K562 (cell line): ENCODE results near the gene RARRES2. TPM values are rescaled to one million over a fixed set of nuclear protein-coding genes. Genes with fewer than 3 reads are reported as not detected.

Source experiments
- ARID2 ChIP-seq: fragments of 450-650 bp; IDR thresholded peaks from 2 replicates; pipeline ENCODE4 v1.6.1; 2017; ENCODE audit warnings: antibody characterized with exemption, mild to moderate bottlenecking
- ELF2 ChIP-seq: fragments of 250-450 bp; sonication (Bioruptor Pico); IDR thresholded peaks from 2 replicates; pipeline ENCODE4 v1.5.0; 2021; ENCODE audit warnings: mild to moderate bottlenecking
- ESRRB ChIP-seq: fragments of 250-450 bp; sonication (Bioruptor Pico); IDR thresholded peaks from 2 replicates; pipeline ENCODE4 v1.5.0; 2020; ENCODE audit warnings: mild to moderate bottlenecking, moderate library complexity, borderline replicate concordance
- FOXK1 ChIP-seq: sonication (generic); formaldehyde crosslinking; IDR thresholded peaks from 2 replicates; pipeline ENCODE4 v1.8.0; 2022; ENCODE audit warnings: missing genetic modification reagents, mild to moderate bottlenecking, borderline replicate concordance
- MYC ChIP-seq, 2 experiments: fragments of 250-450 bp in 1 of 2; sonication (Bioruptor Pico) in 1 of 2; IDR thresholded peaks; 2 replicates each; pipeline versions ENCODE4 v1.5.1 to v1.6.1; 2012 to 2021; ENCODE audit warnings: low read depth in 2 of 2, borderline replicate concordance in 1 of 2, improper control_type of control experiment in 1 of 2, low read length in 1 of 2, mild to moderate bottlenecking in 1 of 2, moderate library complexity in 1 of 2
- NONO ChIP-seq, 2 experiments: fragments of 200-400 bp in 1 of 2; fragments of 450-650 bp in 1 of 2; formaldehyde crosslinking in 1 of 2; IDR thresholded peaks; 2 replicates each; pipeline ENCODE4 v1.6.1; 2017; ENCODE audit warnings: low read depth in 2 of 2, mild to moderate bottlenecking in 2 of 2, moderate library complexity in 2 of 2, low read length in 1 of 2
- PML ChIP-seq: IDR thresholded peaks from 2 replicates; pipeline ENCODE4 v1.6.1; 2012; ENCODE audit warnings: low read length, inconsistent platforms
- ZFX ChIP-seq: sonication (generic); formaldehyde crosslinking; IDR thresholded peaks from 2 replicates; pipeline ENCODE4 v1.8.0; 2022; ENCODE audit warnings: mild to moderate bottlenecking, missing genetic modification reagents, moderate library complexity
- ZNF175 ChIP-seq: fragments of 200-800 bp; sonication (Bioruptor generic); IDR thresholded peaks from 2 replicates; pipeline ENCODE4 v1.6.1; 2016; ENCODE audit warnings: low read depth, mild to moderate bottlenecking, missing genetic modification characterization, missing compliant biosample characterization
- polyA plus RNA-seq, 8 experiments: library from polyadenylated mRNA; depleted of rRNA in 4 of 8; stranded (reverse) in 5 of 8; unstranded in 3 of 8; fragments of >200 nt; fragmentation: Nextera tagmentation in 2 of 8; fragmentation: Illumina TruSeq in 1 of 8; extraction: Ambion mirVana in 2 of 8; extraction: Trizol in 1 of 8; gene quantifications; 2 replicates each; pipeline versions ENCODE4 v1.2.1 to v1.2.3, GENCODE V29; 2011 to 2014; ENCODE audit warnings: inconsistent platforms in 1 of 8, missing spikeins in 1 of 8
- total RNA-seq, 7 experiments: library from RNA; depleted of rRNA in 6 of 7; stranded (reverse); fragments of >200 nt in 6 of 7; fragmentation: Illumina TruSeq in 2 of 7; extraction: Trizol in 2 of 7; gene quantifications; 2 replicates each; pipeline versions ENCODE4 v1.2.1 to v1.2.3, GENCODE V29; 2011 to 2021; ENCODE audit warnings: low replicate concordance in 1 of 7
- TF ChIP-seq, protein P1 (sequence below), 2 experiments: fragments of 450-650 bp; IDR thresholded peaks; 2 replicates each; pipeline ENCODE4 v1.6.1; 2016; ENCODE audit warnings: mild to moderate bottlenecking in 2 of 2, borderline replicate concordance in 1 of 2, low read depth in 1 of 2, moderate library complexity in 1 of 2
- TF ChIP-seq, protein P2 (sequence below): sonication (generic); formaldehyde crosslinking; IDR thresholded peaks from 2 replicates; pipeline ENCODE4 v1.8.0; 2022; ENCODE audit warnings: mild to moderate bottlenecking, missing genetic modification reagents, borderline replicate concordance
- TF ChIP-seq, protein P3 (sequence below): sonication (generic); formaldehyde crosslinking; IDR thresholded peaks from 2 replicates; pipeline ENCODE4 v1.9.0; 2022; ENCODE audit warnings: mild to moderate bottlenecking, missing genetic modification reagents
- TF ChIP-seq, protein P4 (sequence below): fragments of 450-650 bp; IDR thresholded peaks from 2 replicates; pipeline ENCODE4 v1.6.1; 2018; ENCODE audit warnings: mild to moderate bottlenecking, low read depth; ENCODE audit not compliant: partially characterized antibody

The RARRES2 gene
- total and polyA plus RNA-seq, 9 of the 15 experiments (the other 6 are each of a cell fraction or from before 2014, with no cell fraction given): 0.11 to 1.7 (median 0.23) TPM; not detected in 6

DNA sequence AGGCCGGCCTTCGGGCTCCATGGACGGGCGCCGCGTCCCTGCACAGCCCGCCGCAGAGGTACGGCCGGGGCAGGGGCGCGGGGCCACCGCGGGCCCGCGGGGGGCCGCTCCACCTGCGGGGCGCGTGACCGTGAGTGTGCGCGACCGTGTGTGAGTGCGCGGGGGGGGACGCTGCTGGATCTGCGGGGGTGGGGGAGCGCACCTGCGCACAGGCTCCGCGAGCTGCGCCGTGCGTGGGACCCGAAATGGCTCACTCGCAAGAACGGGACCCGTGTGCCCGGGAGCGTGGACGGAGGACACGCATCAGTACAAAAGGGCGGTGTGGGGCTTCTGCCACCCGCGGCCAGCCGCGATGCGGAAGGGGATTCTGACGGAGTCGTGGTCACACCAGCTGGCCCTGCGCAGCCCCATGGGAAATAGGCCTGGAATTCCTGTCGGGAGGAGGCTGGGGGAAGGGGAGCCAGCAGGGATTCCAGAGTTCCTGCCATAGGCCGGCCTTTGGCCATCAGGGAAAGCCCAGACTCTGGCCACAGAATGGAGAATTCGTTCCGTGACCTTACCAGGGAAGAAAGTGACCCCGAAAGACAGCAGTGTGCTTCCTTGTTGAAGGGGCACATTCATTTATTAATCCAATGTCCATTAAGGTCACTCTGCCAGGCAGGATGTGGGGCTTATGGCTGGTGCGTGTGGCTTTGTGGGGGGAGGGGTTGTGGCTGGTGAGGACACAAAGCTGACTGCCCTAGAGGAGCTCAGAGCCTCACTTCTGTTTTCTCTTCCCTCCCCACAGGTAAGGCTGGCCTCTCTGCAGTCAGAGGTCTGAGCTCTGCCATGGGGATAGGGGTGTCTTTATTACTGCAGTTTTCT lies 27.7 kb upstream of the RARRES2 start (continued):
- TF ChIP-seq, protein P1, sequence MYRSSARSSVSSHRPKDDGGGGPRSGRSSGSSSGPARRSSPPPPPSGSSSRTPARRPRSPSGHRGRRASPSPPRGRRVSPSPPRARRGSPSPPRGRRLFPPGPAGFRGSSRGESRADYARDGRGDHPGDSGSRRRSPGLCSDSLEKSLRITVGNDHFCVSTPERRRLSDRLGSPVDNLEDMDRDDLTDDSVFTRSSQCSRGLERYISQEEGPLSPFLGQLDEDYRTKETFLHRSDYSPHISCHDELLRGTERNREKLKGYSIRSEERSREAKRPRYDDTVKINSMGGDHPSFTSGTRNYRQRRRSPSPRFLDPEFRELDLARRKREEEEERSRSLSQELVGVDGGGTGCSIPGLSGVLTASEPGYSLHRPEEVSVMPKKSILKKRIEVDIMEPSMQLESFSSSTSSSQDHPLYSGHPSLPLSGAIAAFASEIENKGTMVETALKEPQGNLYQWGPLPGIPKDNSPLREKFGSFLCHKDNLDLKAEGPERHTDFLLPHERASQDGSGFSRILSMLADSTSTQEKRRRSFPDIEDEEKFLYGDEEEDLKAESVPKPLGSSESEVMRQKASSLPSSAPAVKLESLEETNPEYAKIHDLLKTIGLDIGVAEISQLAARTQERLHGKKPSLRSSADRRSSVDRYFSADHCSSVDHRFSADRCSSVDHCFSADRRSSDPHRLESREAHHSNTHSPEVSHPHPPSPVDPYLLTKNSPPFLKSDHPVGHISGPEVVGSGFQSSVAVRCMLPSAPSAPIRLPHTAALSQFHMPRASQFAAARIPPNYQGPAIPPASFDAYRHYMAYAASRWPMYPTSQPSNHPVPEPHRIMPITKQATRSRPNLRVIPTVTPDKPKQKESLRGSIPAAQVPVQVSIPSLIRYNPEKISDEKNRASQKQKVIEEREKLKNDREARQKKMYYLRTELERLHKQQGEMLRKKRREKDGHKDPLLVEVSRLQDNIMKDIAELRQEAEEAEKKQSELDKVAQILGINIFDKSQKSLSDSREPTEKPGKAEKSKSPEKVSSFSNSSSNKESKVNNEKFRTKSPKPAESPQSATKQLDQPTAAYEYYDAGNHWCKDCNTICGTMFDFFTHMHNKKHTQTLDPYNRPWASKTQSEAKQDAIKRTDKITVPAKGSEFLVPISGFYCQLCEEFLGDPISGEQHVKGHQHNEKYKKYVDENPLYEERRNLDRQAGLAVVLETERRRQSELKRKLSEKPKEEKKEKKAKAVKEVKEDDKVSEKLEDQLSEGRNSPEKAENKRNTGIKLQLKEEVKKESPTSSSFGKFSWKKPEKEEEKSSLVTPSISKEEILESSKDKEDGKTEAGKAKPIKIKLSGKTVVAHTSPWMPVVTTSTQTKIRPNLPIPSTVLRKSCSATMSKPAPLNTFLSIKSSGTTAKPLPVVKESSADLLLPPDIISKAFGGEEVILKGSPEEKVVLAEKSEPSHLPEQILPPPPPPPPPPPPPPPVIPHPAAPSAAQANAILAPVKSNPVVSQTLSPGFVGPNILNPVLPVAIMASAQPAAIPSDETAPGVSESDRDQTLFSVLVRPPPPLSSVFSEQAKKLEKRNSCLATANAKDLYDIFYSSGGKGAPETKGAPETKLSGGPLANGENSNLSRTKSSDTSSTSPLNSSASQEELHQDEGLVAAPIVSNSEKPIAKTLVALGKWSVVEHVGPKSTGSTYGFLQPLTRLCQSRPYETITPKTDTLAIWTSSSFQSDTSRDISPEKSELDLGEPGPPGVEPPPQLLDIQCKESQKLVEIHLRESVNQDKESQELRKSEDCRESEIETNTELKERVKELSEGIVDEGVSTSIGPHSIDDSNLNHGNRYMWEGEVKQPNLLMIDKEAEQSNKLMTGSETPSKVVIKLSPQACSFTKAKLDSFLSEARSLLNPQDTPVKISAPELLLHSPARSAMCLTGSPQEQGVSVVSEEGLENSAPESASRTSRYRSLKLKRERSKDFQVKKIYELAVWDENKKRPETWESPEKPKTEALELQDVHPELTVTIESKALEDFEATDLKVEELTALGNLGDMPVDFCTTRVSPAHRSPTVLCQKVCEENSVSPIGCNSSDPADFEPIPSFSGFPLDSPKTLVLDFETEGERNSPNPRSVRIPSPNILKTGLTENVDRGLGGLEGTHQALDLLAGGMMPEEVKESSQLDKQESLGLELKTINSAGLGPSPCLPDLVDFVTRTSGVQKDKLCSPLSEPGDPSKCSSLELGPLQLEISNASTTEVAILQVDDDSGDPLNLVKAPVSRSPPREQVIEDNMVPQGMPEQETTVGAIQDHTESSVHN (IDR thresholded peaks at IDR 0.05; ENCODE audit: borderline replicate concordance in 1 of 2, low read depth in 1 of 2): no peak
- TF ChIP-seq ELF2 (CRISPR knock-in tag) (peak; percentile 61; the same call in 1 of the 2 replicates), FOXK1 (CRISPR knock-in tag) (peak; percentile 95; the same call in 1 of the 2 replicates), ARID2 (no peak), MYC (IDR thresholded peaks at IDR 0.05; ENCODE audit: low read depth, low read length) (no peak), MYC (CRISPR knock-in tag; IDR thresholded peaks at IDR 0.05; ENCODE audit: borderline replicate concordance, low read depth) (peak; percentile 93), NONO (IDR thresholded peaks at IDR 0.05; ENCODE audit: low read depth in 2 of 2, low read length in 1 of 2) (peak; percentile 50 to 81; a peak in 3 of 4 replicates), PML (peak; percentile 45), ZFX (no peak), ESRRB (CRISPR knock-in tag) (no peak), ZNF175 (CRISPR knock-in tag) (no peak)
- TF ChIP-seq, protein P2, sequence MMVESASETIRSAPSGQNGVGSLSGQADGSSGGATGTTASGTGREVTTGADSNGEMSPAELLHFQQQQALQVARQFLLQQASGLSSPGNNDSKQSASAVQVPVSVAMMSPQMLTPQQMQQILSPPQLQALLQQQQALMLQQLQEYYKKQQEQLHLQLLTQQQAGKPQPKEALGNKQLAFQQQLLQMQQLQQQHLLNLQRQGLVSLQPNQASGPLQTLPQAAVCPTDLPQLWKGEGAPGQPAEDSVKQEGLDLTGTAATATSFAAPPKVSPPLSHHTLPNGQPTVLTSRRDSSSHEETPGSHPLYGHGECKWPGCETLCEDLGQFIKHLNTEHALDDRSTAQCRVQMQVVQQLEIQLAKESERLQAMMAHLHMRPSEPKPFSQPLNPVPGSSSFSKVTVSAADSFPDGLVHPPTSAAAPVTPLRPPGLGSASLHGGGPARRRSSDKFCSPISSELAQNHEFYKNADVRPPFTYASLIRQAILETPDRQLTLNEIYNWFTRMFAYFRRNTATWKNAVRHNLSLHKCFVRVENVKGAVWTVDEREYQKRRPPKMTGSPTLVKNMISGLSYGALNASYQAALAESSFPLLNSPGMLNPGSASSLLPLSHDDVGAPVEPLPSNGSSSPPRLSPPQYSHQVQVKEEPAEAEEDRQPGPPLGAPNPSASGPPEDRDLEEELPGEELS: peak; percentile 90
- TF ChIP-seq, protein P3, sequence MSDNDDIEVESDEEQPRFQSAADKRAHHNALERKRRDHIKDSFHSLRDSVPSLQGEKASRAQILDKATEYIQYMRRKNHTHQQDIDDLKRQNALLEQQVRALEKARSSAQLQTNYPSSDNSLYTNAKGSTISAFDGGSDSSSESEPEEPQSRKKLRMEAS (CRISPR knock-in tag): peak; percentile 51
- TF ChIP-seq, protein P4, sequence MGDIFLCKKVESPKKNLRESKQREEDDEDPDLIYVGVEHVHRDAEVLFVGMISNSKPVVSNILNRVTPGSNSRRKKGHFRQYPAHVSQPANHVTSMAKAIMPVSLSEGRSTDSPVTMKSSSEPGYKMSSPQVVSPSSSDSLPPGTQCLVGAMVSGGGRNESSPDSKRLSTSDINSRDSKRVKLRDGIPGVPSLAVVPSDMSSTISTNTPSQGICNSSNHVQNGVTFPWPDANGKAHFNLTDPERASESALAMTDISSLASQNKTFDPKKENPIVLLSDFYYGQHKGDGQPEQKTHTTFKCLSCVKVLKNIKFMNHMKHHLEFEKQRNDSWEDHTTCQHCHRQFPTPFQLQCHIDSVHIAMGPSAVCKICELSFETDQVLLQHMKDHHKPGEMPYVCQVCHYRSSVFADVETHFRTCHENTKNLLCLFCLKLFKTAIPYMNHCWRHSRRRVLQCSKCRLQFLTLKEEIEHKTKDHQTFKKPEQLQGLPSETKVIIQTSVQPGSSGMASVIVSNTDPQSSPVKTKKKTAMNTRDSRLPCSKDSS: no peak
